Measurements from ENCODE around the gene EIF4E1B.
"Not testable (repeated sequence)": the region's sequence is repeated elsewhere in the genome, so short reads cannot be mapped to it uniquely, and the experiment has no call there.

The EIF4E1B gene

GRCh38 chr5:176629853-176630680 lies at the start of gene EIF4E1B, which contains the start of gene SNCB:
EIF4E1B (plus strand) TSS chr5:176630675; CDS start chr5:176642788, 12,113 bp downstream.
SNCB (minus strand) TSS chr5:176630534; CDS start chr5:176629654, 880 bp downstream.
- H3K27me3 Mint-ChIP-seq = peaks cover 98% of the 10 kb centered on the region
- H3K9me3 Mint-ChIP-seq = no peaks in the 10 kb centered on the region
- H3K36me3 Mint-ChIP-seq = no peaks in the 10 kb centered on the region
- H3K4me3 Mint-ChIP-seq = peak within 1 kb of the TSS; percentile 30
- peaks cover 21% of the 10 kb centered on the region for H3K4me1 Mint-ChIP-seq
- DNase-seq = peak; percentile 67
- CTCF ChIA-PET = interaction anchor here (0.9 to 1.9 kb wide), 4 partner anchors 8 to 31 kb away, joined by 3 to 6 read pairs (median 4); partner anchors contain the start of gene TSPAN17
- no peak within 1 kb of the TSS for H3K27ac Mint-ChIP-seq

- Mint-ChIP-seq H3K27ac (no peak overlapping the region), H3K9me3 (peaks cover 20% of the 10 kb centered on the region), H3K4me1 (no peaks in the 10 kb centered on the region), H3K4me3 (no peak overlapping the region), H3K36me3 (peaks cover 5% of the 10 kb centered on the region), H3K27me3 (peaks cover 14% of the 10 kb centered on the region)
- CTCF ChIA-PET = no interaction called here
- no peak for DNase-seq
Measured at GRCh38 chr5:176581361-176581760, 49.1 kb upstream of the EIF4E1B start.

- H3K9me3 Mint-ChIP-seq = peaks cover 22% of the 10 kb centered on the region
- no peaks in the 10 kb centered on the region for H3K4me1 Mint-ChIP-seq
- peaks cover 14% of the 10 kb centered on the region for H3K27me3 Mint-ChIP-seq
- no peak for DNase-seq
- H3K27ac Mint-ChIP-seq = no peak overlapping the region
- CTCF ChIA-PET = interaction anchor here (1.1 to 1.2 kb wide), 2 partner anchors 9 to 13 kb away, joined by 3 read pairs; no protein-coding TSS in a partner anchor
- peaks cover 5% of the 10 kb centered on the region for H3K36me3 Mint-ChIP-seq
- H3K4me3 Mint-ChIP-seq = no peak overlapping the region
Measured at GRCh38 chr5:176583076-176583475, 47.4 kb upstream of the EIF4E1B start.

GRCh38 chr5:176587398-176587797 lies 43.1 kb upstream of the EIF4E1B start:
- CTCF ChIA-PET = interaction anchor here (1.5 kb wide), 2 partner anchors 9 to 13 kb away, joined by 4 to 6 read pairs; no protein-coding TSS in a partner anchor
- peaks cover 8% of the 10 kb centered on the region for H3K27me3 Mint-ChIP-seq
- no peak overlapping the region for H3K27ac Mint-ChIP-seq
- no peak overlapping the region for H3K4me3 Mint-ChIP-seq
- DNase-seq = no peak
- no peaks in the 10 kb centered on the region for H3K4me1 Mint-ChIP-seq
- H3K9me3 Mint-ChIP-seq = peaks cover 26% of the 10 kb centered on the region
- H3K36me3 Mint-ChIP-seq = peaks cover 5% of the 10 kb centered on the region

GRCh38 chr5:176588297-176588696 lies 42.2 kb upstream of the EIF4E1B start:
- Mint-ChIP-seq H3K27ac (no peak overlapping the region), H3K4me1 (no peaks in the 10 kb centered on the region), H3K4me3 (no peak overlapping the region), H3K9me3 (peaks cover 26% of the 10 kb centered on the region), H3K27me3 (no peaks in the 10 kb centered on the region), H3K36me3 (peaks cover 5% of the 10 kb centered on the region)
- CTCF ChIA-PET = interaction anchor here (0.6 kb wide), 1 partner anchor 186 kb away, joined by 3 read pairs; no protein-coding TSS in a partner anchor
- no peak for DNase-seq

- Mint-ChIP-seq H3K36me3 (peaks cover 5% of the 10 kb centered on the region), H3K4me1 (no peaks in the 10 kb centered on the region), H3K9me3 (peaks cover 19% of the 10 kb centered on the region), H3K27ac (no peak overlapping the region), H3K27me3 (peaks cover 8% of the 10 kb centered on the region), H3K4me3 (no peak overlapping the region)
- DNase-seq = no peak
- CTCF ChIA-PET = no interaction called here
Measured at GRCh38 chr5:176589039-176589769, 41.3 kb upstream of the EIF4E1B start.

GRCh38 chr5:176590035-176590717 lies 40.3 kb upstream of the EIF4E1B start:
- H3K36me3 Mint-ChIP-seq = peaks cover 4% of the 10 kb centered on the region
- peaks cover 18% of the 10 kb centered on the region for H3K27me3 Mint-ChIP-seq
- H3K4me1 Mint-ChIP-seq = peaks cover 2% of the 10 kb centered on the region
- DNase-seq = no peak
- peaks cover 14% of the 10 kb centered on the region for H3K9me3 Mint-ChIP-seq
- CTCF ChIA-PET = no interaction called here
- no peak overlapping the region for H3K4me3 Mint-ChIP-seq
- H3K27ac Mint-ChIP-seq = no peak overlapping the region

- DNase-seq, H3K9me3 Mint-ChIP-seq, H3K4me1 Mint-ChIP-seq, H3K27ac Mint-ChIP-seq, CTCF ChIA-PET, H3K36me3 Mint-ChIP-seq, H3K4me3 Mint-ChIP-seq: not testable (repeated sequence)
- H3K27me3 Mint-ChIP-seq = peaks cover 31% of the 10 kb centered on the region
Measured at GRCh38 chr5:176591667-176592066, 38.8 kb upstream of the EIF4E1B start.

- CTCF ChIA-PET = no interaction called here
- Mint-ChIP-seq H3K9me3 (peaks cover 6% of the 10 kb centered on the region), H3K27me3 (peaks cover 34% of the 10 kb centered on the region), H3K4me3 (no peak overlapping the region), H3K36me3 (no peaks in the 10 kb centered on the region), H3K27ac (no peak overlapping the region), H3K4me1 (peaks cover 9% of the 10 kb centered on the region)
- DNase-seq = no peak
Measured at GRCh38 chr5:176592573-176592972, 37.9 kb upstream of the EIF4E1B start.

GRCh38 chr5:176593273-176593869 lies 37.1 kb upstream of the EIF4E1B start:
- Mint-ChIP-seq H3K36me3 (no peaks in the 10 kb centered on the region), H3K4me1 (peaks cover 9% of the 10 kb centered on the region), H3K9me3 (peaks cover 2% of the 10 kb centered on the region), H3K4me3 (no peak overlapping the region), H3K27me3 (peaks cover 42% of the 10 kb centered on the region), H3K27ac (no peak overlapping the region)
- CTCF ChIA-PET = no interaction called here
- DNase-seq = no peak

GRCh38 chr5:176594554-176594953 lies 35.9 kb upstream of the EIF4E1B start:
- DNase-seq = no peak
- Mint-ChIP-seq H3K4me3 (no peak overlapping the region), H3K4me1 (peaks cover 9% of the 10 kb centered on the region), H3K27ac (no peak overlapping the region), H3K9me3 (no peaks in the 10 kb centered on the region), H3K36me3 (no peaks in the 10 kb centered on the region), H3K27me3 (peaks cover 54% of the 10 kb centered on the region)
- CTCF ChIA-PET = interaction anchor here (0.8 to 1.6 kb wide), 2 partner anchors 12 to 20 kb away, joined by 3 to 4 read pairs; no protein-coding TSS in a partner anchor

GRCh38 chr5:176595386-176595943 lies 35.0 kb upstream of the EIF4E1B start:
- Mint-ChIP-seq H3K9me3 (no peaks in the 10 kb centered on the region), H3K4me1 (peaks cover 9% of the 10 kb centered on the region), H3K27me3 (peaks cover 60% of the 10 kb centered on the region), H3K4me3 (peak overlapping the region; percentile 12), H3K27ac (no peak overlapping the region), H3K36me3 (no peaks in the 10 kb centered on the region)
- DNase-seq = no peak
- CTCF ChIA-PET = interaction anchor here (0.9 to 1.8 kb wide), 6 partner anchors 11 to 65 kb away, joined by 3 to 10 read pairs (median 3); no protein-coding TSS in a partner anchor

GRCh38 chr5:176596069-176596644 lies 34.3 kb upstream of the EIF4E1B start:
- no peak for DNase-seq
- H3K27me3 Mint-ChIP-seq = peaks cover 62% of the 10 kb centered on the region
- H3K4me3 Mint-ChIP-seq = peak overlapping the region; percentile 50
- H3K36me3 Mint-ChIP-seq = no peaks in the 10 kb centered on the region
- H3K27ac Mint-ChIP-seq = peak overlapping the region; percentile 46
- CTCF ChIA-PET = interaction anchor here (0.8 to 2.6 kb wide), 9 partner anchors 10 to 180 kb away, joined by 3 to 10 read pairs (median 3); partner anchors contain the start of gene CLTB
- no peaks in the 10 kb centered on the region for H3K9me3 Mint-ChIP-seq
- H3K4me1 Mint-ChIP-seq = peaks cover 9% of the 10 kb centered on the region
